Measurements from ENCODE around the gene PRSS36. TPM values are rescaled to one million over a fixed set of nuclear protein-coding genes. Genes with fewer than 3 reads are reported as not detected.

Gene PRSS36
- total and polyA plus RNA-seq, 9 of the 15 experiments (the other 6 are each of a cell fraction or from before 2014, with no cell fraction given) = 0.09 to 1.2 (median 0.54) TPM; not detected in 2

- no peak for TF ChIP-seq AFF1 (IDR thresholded peaks at IDR 0.05; ENCODE audit: low read depth in 1 of 2, partially characterized antibody in 2 of 2)
- peak; percentile 26; the same call in 1 of the 2 replicates for TF ChIP-seq MAFF (IDR thresholded peaks at IDR 0.05; ENCODE audit: low read length)
- no peak for TF ChIP-seq SLC30A9 (CRISPR knock-in tag; IDR thresholded peaks at IDR 0.05)
- no peak for TF ChIP-seq HCFC1 (IDR thresholded peaks at IDR 0.05; ENCODE audit: low read depth, low read length)
- TF ChIP-seq, protein P1, sequence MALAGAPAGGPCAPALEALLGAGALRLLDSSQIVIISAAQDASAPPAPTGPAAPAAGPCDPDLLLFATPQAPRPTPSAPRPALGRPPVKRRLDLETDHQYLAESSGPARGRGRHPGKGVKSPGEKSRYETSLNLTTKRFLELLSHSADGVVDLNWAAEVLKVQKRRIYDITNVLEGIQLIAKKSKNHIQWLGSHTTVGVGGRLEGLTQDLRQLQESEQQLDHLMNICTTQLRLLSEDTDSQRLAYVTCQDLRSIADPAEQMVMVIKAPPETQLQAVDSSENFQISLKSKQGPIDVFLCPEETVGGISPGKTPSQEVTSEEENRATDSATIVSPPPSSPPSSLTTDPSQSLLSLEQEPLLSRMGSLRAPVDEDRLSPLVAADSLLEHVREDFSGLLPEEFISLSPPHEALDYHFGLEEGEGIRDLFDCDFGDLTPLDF (CRISPR knock-in tag; IDR thresholded peaks at IDR 0.05) = no peak
- no peak for TF ChIP-seq GTF2A2 (tag; IDR thresholded peaks at IDR 0.05)
- TF ChIP-seq ZNF239 (CRISPR knock-in tag; IDR thresholded peaks at IDR 0.05) = no peak
- TF ChIP-seq SREBF1 (IDR thresholded peaks at IDR 0.05; ENCODE audit: borderline replicate concordance, low read depth, low read length) = no peak
- TF ChIP-seq, protein P2, sequence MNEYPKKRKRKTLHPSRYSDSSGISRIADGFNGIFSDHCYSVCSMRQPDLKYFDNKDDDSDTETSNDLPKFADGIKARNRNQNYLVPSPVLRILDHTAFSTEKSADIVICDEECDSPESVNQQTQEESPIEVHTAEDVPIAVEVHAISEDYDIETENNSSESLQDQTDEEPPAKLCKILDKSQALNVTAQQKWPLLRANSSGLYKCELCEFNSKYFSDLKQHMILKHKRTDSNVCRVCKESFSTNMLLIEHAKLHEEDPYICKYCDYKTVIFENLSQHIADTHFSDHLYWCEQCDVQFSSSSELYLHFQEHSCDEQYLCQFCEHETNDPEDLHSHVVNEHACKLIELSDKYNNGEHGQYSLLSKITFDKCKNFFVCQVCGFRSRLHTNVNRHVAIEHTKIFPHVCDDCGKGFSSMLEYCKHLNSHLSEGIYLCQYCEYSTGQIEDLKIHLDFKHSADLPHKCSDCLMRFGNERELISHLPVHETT (CRISPR knock-in tag; conservative IDR thresholded peaks at IDR 0.05 in 1 of 2, IDR thresholded peaks at IDR 0.05 in 1 of 2) = peak in 1 of 2 experiments; percentile 83; a peak in 2 of 4 replicates
- TF ChIP-seq ZC3H8 (IDR thresholded peaks at IDR 0.05) = no peak
- TF ChIP-seq TARDBP (IDR thresholded peaks at IDR 0.05) = no peak
- TF ChIP-seq ZNF407 (IDR thresholded peaks at IDR 0.05; ENCODE audit: low read depth) = no peak
Observed at GRCh38 chr16:31128711-31129567, 20.9 kb downstream of the PRSS36 start (continued).

Measured in K562 (cell line).